SIG-M5 (cell line): ENCODE data around the gene ZBTB7A.
A peak's percentile ranks its signal among the peaks of the same experiment; 100 is the strongest.

Experiments
- DNase-seq: peaks from one replicate; lab custom pipeline; 2025; lab: John Stamatoyannopoulos, UW

Gene ZBTB7A

DNA sequence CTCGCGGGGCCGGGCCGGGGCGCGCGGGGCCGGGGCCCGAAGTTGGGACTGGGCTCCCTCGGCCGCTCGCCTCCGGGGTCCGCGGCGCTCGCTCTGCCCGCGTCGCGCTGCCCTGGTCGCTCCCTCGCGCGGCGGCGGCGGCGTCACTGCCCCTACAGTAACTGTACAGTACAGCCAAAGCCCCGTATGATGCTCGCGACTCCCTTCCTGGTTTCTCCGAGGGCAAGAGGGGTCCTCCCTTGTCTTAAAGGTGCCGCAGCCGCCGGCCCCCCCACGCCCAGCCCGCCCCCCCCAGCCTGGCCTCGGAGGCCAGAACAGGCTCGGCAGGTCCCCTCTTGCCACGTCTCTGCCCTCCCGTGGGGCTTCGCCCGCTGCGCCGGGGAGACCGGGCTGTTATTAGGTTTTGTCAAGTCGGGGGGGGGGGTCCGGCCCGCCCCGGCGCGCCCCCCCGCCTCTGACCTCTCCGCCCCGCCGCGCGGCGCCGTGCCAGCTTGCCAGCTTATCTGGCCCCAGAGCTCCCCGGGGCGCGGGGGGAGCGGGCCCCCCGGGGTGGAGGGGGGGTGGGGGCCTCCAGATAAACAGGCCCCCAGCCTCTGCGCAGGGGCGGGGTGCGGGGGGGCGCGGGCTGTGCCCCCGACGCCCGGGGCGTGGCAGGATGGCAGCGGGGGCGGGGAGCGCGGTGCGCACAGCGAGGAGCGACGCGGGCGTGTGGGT, at the start of gene ZBTB7A:
Gene ZBTB7A, minus strand, starts transcription at position 218 of the 714 bp plus-strand sequence. CDS start 11,667 bp downstream, outside the sequence.
- peak; percentile 20 for DNase-seq

DNA sequence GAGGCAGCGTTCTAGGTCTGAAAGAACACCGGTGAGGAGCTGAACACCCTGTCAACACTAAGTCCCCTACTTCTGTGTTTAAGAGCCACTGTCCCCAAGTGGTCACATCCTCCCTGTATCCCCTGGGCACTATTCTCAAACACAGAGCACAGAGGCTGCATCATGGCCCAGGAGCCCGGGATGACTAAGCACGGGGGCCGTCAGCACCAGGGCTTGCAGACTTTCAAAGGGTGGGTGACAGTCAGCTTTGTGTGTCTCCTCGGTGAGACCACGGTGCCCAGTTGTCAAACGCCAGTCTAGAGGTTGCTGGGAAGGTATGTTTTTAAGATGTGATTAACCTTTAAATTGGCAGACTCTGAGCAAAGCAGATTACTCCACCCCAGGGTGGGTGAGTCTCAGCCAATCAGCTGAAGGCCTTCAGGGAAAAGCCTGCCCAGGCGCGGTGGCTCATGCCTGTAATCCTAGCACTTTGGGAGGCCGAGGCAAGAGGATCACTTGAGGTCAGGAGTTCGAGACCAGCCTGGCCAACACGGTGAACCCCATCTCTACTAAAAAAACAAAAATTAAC, 49.2 kb upstream of the ZBTB7A start:
- no peak for DNase-seq

DNA sequence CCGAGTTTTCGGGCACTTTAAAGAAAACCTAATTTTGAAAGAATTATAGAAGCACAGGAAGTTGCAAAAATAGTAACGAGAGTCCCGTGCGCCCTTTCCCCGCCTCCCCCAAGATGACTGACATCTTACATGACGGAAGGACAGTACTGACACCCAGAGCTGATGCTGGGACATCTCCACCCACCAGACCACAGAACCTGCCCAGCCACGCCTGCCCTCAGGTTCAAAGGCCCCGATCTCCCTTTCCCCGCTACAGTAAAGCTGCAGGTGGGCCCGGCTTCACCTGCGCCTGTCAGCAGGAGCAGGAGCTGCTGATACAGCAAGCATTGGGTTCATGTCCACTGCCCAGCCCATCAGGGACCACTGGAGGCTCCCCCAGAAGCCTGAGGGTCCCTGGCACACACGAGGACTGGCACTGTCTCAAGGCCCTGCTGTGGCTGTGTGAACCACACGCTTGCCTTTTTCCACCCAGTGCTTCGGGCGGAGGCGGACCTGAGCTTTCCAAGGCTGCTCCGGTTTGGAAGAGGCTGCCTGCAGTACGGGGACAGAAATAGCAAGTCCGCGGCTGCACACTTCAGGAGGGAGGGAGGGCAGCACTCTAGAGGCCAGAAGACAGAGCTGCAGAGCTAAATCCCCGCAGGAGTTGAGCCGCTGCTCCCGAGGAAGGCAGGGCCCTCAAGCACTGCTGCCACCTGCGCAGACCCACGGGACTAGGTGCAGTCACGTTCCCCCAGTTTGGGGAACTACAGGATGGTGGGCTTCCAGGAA, 48.5 kb upstream of the ZBTB7A start:
- DNase-seq, result no peak

DNA sequence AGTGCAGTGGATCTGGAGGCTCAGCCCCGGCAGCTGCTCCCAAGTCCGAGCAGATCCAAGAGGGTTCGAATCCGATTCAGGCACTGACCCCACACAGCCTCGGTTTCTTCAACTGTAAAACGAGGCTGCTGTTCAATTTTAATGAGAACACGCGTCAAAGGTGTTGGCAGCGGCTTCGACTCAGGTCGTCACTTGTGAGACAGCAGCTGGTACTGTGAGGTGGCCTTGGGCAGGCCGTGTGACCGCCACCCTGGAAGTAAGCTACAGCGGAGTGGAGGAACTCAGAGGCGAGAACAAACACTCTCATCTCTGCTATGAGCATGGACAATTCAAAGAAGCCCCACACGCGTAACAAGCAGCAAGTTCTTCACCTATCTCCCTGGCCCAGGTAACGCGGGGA, 47.5 kb upstream of the ZBTB7A start:
- no peak for DNase-seq

DNA sequence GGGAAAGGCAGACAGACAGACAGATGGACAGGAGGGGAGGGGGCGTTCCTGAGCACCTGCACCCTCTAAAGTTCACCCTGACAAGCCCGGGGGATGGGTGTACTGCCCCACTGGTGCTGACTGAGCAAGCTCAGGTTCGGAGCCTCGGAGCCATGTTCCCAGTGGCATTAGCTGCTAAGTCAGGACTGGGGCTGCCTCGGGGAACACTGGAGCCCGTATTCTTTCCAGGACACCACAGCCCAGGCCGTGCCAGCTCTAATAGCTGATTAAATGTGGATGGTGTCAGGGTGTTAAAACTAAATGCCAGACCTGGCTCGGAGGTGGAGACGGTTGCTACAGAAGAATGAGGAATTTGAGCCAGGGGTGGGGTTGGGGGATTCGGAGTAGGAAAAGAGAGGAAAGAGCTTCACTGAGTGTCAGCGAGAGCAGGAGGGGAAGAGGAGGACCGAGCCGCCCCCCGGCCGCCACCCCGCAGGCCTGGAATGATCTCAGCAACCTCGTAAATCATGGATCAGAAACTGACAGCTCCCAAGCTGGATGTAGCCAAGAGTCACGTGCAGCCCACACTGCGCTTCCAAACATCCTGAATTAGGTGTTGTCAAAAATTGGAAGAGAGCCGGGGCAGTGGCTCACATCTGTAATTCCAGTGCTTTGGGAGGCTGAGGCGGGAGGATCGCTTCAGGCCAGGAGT, 46.8 kb upstream of the ZBTB7A start:
- DNase-seq, result no peak

DNA sequence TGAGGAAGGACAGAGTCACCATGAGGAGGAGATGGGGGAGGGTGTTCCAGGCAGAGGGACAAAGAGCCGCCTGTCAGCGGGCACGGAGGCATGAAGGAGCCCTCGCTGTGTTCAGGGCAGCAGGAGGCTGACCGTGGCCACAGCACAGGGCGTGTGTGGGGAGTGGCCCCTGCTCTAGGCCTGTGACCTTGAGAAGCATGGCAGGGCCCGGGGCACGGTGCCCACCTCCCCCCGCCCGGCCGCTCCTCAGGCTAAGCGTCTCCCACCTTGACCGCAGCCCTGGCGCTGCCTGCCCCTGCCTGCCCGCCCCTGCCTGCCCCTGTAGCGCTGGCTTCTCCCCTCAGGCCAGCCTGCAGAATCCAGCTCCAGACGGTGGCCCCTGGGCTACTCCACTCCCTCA, 45.7 kb upstream of the ZBTB7A start:
- DNase-seq, result no peak

DNA sequence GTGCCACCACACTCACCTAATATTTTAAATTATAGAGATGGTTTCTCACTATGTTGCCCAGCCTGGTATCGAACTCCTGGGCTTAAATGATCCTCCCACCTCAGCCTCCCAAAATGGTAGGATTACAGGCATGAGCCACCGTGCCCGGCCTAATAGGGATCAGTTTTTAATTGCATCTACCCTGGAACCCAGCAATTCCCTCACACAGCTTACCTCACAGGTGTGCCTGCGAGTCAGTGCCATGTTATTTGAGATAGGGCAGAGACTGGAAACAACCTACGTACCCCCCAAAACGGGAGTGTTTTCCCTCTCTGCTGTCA, 42.9 kb upstream of the ZBTB7A start:
- no peak for DNase-seq

DNA sequence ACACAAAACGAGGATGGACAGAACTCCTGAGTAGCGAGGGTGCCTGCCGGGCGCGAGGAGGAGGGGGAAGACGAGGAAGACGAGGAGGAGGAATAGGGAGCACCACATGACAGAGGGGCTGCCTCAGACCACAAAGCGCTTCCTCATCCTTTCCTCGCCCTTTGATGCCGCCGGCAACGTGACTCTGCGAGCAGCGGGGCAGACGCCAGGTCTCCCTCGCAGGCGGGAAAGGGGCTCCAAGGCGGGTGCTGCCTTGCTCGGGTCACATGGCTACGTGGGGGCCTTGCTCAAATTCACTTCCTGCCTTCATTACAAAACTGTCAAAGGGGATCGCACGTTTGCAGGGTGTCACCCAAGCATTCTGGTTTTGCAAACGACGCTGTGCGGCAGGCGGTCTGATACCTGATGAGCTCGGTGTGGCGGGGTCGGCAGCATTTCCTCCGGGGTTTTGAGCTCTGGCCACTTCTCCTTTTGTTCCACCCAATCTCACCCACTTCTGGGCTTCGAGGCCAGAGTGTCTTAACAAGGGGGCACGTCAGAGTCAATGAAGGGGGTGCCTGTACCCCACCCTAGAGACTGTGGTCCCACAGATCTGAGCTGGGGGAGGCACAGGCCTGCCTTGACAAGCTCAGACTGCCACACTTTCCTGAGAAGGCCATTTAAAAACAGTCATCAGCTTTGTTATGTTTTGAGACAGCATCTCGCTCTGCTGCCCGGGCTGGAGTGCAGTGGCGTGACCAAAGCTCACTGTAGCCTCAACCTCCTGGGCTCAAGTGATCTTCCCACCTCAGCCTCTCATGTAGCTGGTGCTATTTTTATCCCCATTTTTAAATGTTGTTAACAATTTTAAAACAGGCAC, 42.3 kb upstream of the ZBTB7A start:
- no peak for DNase-seq

DNA sequence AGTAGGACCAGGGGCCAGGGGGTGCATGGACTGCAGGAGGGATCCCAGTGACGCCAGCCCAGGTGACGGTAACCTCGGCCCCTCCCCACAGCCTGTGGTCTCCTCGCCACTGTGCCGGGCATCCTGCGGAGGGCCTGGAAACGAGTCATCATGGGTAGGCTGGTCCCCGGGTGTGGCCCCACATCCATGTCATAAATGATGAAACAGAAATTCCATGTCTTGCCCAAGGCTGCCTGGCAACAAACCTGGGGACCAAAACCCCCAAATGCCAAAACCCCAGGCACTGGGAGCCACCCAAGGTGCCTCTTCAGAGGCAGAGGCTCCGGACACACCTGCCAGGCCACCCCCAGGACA, 36.4 kb upstream of the ZBTB7A start:
- DNase-seq, result no peak

DNA sequence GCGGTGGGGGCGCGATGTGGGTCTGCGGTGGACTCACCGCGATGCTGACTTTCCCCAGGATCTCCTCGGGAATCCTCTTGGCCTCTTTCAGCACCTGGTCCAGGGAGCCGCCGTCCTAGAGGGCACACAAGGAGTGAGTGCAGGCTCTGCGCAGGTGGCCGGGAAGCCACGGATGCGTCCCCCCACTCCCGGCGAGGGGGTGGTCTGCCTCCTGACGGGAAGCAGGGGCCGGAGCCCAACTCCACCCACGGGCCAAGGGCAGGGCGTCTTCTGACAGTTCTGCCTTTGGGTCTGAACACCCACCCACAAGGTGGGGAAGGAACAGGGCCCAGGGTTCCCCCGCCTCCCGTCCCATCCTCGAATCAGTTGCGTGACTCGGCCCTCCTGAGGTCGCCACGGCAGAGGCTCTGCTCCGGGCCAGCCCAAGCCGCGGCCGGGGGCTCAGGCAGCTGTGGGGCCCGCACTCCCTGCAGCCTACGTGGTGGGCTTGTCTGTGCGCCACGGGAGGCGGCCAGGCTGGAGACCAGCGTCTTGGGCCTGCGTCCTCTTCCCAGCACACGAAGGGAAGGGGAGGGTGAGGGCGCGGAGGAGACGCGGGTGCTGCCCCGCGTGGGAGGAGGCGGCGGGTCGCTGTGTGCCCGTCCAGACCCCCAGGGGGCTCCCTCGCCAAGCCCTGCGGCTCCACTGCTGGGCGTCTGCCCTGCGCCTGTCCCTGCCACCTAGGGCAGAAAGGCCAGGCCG, 35.8 kb upstream of the ZBTB7A start:
- DNase-seq, result no peak

DNA sequence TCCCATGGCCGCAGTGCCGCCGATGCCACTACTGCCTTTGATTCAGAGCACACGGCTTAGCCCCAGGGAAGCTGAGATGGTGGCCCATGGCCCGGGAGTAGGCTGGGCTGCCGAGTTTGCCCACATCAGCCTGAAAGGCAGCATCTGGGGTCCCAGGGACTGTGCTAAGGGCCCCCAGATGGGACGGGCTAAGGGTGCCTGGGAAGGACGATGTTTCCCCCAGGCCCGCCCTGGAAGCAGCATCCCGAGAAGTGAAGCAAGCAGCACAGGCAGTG, 34.7 kb upstream of the ZBTB7A start:
- no peak for DNase-seq

DNA sequence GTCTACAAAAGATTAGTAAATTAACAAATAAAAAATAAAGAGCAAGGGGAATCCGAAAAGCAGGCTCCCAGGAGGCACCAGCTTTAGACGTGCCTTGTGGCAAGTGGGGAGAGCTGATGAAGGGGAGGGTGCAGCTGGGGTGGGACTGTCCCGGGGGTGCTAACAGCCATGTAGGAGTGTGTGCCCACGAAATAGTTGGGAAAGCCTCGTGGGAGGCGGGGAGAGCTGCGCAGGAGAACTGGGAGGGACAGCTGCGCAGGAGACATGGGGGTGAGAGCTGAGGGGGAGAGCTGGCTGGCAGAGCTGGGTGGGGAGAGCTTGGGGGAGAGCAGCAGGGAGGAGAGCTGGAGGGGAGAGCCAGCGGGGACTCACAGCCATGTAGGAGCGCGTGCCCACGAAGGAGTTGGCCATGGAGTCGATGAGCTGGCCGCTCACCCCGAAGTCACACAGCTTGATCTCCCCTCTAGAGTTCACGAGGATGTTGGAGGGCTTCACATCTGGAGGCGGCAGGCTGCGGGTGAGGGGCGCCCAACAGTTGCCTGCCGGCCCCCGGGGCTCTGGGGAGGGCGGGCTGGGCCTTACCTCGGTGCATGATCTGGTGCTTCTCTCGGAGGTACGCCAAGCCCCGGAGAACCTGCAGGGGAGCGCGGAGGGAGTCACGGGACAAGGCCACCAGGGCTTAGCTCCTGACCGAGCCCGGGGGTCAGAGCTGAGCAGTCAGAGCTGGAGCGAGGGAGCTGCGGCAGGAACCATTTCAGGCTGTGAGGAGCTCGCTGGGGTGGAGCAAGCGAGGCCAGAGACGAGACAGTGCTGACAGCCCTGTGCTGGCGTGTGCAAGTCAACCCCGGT, 34.2 kb upstream of the ZBTB7A start:
- no peak for DNase-seq

DNA sequence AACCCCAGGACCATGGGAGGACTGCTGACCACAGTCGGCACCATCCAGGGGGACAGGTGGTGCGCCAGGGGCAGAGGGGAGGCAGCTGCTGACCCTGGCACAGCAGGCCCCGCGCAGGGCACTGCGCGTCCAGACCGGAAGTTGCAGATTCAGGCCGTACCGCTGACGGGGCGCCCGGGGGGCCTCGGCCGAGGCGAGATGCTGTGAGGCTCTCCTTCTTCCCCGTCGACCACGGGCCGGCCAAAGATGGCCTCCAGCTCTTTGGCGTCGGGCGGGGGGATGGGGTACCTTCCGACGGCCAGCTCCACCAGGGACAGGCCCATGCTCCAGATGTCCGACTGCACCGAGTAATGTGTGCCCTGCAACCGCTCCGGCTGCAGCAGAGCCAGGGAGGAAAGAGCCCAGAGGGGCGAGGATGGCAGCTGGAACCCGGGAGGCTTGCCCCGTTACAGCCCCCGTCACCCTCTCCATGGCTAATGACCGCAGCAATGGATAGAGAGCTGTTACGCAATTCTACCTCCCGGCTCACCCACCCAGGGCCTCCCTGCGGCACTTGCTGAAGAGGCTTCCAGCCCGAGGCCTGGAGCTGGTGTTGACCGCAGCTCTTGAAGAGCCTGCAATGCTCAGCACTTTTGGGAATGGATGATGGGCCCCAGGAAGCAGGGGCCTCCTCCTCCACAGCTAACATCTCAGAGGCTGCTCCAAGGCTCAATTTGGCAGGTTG, 32.5 kb upstream of the ZBTB7A start:
- no peak for DNase-seq

DNA sequence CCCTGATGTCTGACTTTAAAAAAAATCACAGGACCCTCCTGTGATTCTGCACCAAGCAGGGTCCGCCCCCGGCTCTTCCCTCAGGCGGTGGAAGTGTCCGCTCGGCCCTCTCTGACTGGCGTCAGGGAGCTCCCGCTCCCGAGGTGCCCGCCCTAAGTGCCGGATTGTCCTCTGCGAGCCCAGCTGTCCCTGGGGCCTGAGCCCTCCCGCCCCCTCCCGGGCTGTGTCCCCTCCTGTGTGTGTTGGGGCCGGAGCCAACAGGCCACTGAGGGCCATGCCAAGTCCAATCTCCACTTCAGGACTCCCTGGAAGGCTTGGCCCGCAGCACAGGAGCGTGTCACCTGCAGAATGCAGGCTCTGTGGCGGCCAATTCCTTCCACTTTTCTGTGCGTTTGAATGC, 31.8 kb upstream of the ZBTB7A start:
- DNase-seq, result no peak

DNA sequence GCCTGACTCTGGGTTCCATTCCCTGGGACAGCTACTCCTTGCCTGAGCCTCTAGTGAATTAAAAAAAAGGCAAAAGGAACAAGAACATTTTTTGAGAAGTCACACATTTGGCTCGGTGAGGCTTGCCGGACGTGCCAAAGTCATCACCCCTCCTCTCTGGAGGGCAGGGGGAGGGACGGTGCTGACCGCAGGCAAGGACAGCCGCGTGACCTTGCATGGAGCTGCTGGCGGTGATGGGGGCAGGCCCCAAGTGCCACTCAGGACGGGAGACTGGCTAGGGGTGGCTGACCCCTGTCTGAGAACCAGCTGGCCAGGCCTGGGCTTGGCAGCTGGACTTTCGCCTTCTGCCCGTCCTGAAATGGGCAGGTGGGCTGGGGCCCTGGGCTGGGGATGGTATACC, 30.8 kb upstream of the ZBTB7A start:
- no peak for DNase-seq

DNA sequence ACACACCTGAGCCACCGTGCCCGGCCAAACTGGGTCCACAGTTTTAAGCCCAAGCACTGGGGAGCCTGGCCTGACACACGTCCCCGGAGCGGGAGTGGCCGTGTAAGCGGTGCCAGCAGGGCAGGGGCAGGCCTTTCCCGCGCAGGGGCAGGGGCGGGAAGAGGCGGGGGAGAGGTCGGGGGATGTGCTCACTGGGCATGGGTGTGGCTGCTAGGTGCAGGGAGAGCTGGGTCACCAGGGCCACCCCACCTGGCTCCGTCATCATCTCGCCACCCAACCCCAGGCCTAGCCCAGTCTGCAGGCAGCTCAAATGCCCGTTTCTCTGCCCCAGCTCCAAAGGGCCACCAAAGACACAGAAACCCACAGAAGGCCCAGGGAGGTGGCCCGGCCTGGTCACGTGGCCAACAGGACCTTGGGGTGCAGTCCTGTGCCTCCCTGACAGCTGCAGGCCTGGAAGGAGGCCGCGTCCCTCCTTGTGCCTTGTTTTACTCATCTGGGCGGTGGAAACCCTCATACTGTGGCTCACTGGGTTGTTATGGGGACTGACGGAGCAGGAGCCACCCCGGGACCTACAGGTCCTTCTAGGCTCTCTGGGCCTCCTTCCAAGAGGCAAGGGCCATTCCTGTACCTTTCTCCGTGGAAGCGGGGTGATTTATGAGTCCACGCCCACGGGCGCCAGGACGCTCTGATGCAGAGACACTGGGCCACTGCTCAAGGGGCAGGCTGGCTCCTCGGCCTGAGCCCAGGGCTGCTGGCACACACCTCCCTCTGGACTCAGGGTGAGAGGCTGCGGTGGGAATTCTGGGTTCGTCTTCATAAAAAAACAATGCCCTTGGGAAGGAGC, 29.6 kb upstream of the ZBTB7A start:
- no peak for DNase-seq

DNA sequence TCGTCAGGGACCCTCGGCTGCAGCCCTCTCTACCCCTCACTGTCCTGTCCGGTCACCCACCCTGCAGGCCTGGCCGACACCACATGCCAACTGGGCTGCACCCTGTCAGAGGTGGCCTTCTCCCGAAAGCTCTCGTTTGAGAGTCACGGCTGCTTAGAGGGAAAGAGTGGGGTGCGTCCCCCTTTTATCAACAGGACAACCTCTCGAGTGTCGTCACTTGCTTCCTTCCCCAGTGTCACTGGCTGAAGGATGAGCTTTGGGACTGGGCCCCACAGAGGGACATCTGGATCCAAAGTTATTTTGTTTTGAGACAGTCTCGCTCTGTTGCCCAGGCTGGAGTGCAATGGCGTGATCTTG, 28.8 kb upstream of the ZBTB7A start:
- DNase-seq, result no peak

DNA sequence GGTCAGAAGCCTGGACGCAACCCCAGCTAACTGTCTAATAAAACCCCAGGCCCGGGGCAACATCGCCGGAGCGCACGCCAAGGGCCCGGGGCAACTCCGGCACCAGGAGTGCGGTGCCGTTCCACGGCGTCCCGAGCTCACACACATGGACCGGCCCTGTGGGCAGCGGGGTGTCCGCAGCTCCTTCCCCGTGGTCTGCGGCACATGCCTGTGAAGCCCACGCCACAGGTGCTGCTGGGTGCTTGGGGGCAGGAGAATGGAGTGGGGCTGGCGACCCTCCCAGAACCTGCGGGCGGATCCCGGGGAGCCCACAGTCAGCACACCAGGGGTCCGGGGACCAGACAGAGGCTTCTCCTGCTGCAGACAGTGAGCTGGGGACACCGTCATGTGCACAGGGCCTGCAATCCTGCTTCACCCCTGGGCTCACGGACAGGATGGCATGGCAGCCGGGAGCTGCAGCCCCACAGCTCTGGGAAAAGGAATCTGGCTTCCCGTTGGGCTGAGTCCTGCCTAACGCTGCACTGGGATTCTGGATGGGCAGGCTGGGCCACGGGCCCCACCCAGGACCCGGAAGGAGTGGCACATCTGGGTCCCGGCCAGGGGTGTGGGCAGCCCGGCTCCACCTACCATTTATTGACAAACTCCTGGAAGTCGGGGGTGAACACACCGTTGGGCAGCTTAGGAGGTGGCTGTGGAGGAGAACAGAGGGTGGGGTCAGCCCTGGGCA, 28.2 kb upstream of the ZBTB7A start:
- DNase-seq, result no peak
